Measurements from ENCODE around the gene SEPTIN8. TPM values are rescaled to one million over a fixed set of nuclear protein-coding genes. Genes with fewer than 3 reads are reported as not detected.

The SEPTIN8 gene
- total and polyA plus RNA-seq, 2 of the 13 experiments (the other 11 are each of a cell fraction or from before 2014, with no cell fraction given), result 41.4 to 49.9 TPM

DNA sequence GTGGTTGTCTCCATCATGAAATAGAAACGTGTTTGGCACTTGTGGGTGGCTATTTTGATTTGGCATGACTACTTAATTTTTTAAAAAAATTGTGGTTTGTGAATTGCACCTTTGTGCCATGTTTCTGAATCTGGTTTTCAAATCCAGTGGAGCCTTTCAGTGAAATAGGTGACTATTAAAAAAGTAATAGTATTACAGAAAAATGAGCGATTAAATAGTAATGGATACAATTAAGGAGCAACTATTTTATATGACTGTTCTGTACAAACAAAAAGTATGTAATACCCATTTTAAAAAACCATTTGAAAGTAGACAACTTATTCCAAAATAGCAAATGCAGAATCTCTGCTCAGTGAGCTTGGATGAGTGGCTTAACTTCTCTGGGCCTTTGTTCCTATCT, 39.0 kb upstream of the SEPTIN8 start (continued):
- TF ChIP-seq, protein P1, sequence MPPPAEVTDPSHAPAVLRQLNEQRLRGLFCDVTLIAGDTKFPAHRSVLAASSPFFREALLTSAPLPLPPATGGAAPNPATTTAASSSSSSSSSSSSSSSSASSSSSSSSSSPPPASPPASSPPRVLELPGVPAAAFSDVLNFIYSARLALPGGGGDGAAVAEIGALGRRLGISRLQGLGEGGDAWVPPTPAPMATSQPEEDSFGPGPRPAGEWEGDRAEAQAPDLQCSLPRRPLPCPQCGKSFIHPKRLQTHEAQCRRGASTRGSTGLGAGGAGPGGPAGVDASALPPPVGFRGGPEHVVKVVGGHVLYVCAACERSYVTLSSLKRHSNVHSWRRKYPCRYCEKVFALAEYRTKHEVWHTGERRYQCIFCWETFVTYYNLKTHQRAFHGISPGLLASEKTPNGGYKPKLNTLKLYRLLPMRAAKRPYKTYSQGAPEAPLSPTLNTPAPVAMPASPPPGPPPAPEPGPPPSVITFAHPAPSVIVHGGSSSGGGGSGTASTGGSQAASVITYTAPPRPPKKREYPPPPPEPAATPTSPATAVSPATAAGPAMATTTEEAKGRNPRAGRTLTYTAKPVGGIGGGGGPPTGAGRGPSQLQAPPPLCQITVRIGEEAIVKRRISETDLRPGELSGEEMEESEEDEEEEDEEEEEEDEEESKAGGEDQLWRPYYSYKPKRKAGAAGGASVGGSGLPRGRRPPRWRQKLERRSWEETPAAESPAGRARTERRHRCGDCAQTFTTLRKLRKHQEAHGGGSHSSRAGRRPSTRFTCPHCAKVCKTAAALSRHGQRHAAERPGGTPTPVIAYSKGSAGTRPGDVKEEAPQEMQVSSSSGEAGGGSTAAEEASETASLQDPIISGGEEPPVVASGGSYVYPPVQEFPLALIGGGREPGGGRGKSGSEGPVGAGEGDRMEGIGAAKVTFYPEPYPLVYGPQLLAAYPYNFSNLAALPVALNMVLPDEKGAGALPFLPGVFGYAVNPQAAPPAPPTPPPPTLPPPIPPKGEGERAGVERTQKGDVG (CRISPR knock-in tag; IDR thresholded peaks at IDR 0.05; ENCODE audit: borderline replicate concordance), result no peak
- no peak for TF ChIP-seq SAP130 (CRISPR knock-in tag; IDR thresholded peaks at IDR 0.05; ENCODE audit: low read depth)
- TF ChIP-seq HES4 (CRISPR knock-in tag; IDR thresholded peaks at IDR 0.05; ENCODE audit: borderline replicate concordance), result no peak
- TF ChIP-seq ZNF562 (CRISPR knock-in tag; IDR thresholded peaks at IDR 0.05; ENCODE audit: borderline replicate concordance), result no peak
- TF ChIP-seq ZNF546 (CRISPR knock-in tag; conservative IDR thresholded peaks at IDR 0.05), result no peak
- TF ChIP-seq ZSCAN22 (CRISPR knock-in tag; IDR thresholded peaks at IDR 0.05), result no peak
- no peak for TF ChIP-seq ZNF296 (CRISPR knock-in tag; conservative IDR thresholded peaks at IDR 0.05)
- TF ChIP-seq ZFP62 (CRISPR knock-in tag; IDR thresholded peaks at IDR 0.05), result no peak

DNA sequence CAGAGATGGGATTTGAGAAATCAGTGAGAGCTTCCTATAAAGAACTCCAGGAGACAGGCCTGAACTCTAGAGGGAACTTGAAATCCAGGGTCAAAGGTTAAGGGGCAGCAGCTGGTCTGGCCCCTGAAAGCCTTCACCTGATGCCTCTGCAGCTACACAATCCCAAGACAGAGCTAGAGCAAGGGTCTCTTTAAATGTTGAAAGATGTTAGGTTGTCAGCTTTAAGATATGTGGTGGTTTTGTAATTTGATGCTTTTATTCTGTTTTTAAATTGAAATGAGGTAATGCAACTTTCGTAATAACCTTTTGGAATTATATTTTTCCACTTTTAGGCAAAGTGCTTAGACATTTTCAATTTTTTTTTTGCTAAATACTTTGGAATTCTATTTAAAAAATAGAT, 38.4 kb upstream of the SEPTIN8 start:
- DNase-seq (ENCODE audit: low spot score), result no peak
- Histone ChIP-seq H3K36me3 (replicated peaks in 1 of 2; ENCODE audit: control insufficient read depth in 1 of 2, insufficient read depth in 2 of 2, low read length in 2 of 2) (no peaks in the 10 kb centered on the region), H4K20me1 (ENCODE audit: insufficient read depth, low read length) (no peaks in the 10 kb centered on the region), H3K27me3 (ENCODE audit: control insufficient read depth in 1 of 2, insufficient read depth in 2 of 2, low read length in 2 of 2) (no peaks in the 10 kb centered on the region), H3K79me2 (ENCODE audit: insufficient read depth, low read length) (no peaks in the 10 kb centered on the region), H3K4me2 (ENCODE audit: low read depth, low read length) (no peak overlapping the region), H3K4me1 (ENCODE audit: insufficient read depth, low read length) (peaks cover 58% of the 10 kb centered on the region), H3K27ac (ENCODE audit: extremely low read length, insufficient read depth, low read length) (peak overlapping the region; percentile 12), H3K9me3 (ENCODE audit: low read length) (no peaks in the 10 kb centered on the region), H3K9ac (ENCODE audit: insufficient read depth, low read depth, low read length) (no peak overlapping the region), H2AFZ (ENCODE audit: low read length) (no peak overlapping the region), H3K4me3 (replicated peaks in 1 of 3; ENCODE audit: insufficient read depth in 1 of 3, low read depth in 2 of 3, low read length in 3 of 3) (no peak overlapping the region; a peak in 1 of 6 replicates)
- FAIRE-seq, result no peak
- TF ChIP-seq, protein P2, sequence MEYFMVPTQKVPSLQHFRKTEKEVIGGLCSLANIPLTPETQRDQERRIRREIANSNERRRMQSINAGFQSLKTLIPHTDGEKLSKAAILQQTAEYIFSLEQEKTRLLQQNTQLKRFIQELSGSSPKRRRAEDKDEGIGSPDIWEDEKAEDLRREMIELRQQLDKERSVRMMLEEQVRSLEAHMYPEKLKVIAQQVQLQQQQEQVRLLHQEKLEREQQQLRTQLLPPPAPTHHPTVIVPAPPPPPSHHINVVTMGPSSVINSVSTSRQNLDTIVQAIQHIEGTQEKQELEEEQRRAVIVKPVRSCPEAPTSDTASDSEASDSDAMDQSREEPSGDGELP (IDR thresholded peaks at IDR 0.05; ENCODE audit: borderline replicate concordance, low read depth), result peak; percentile 42
- TF ChIP-seq NR2F6 (IDR thresholded peaks at IDR 0.05) (peak; percentile 81), NR2F6 (CRISPR knock-in tag; IDR thresholded peaks at IDR 0.05) (peak; percentile 56), KDM3A (CRISPR knock-in tag; IDR thresholded peaks at IDR 0.05; ENCODE audit: low read depth) (no peak), ZNF382 (CRISPR knock-in tag; IDR thresholded peaks at IDR 0.05; ENCODE audit: borderline replicate concordance) (no peak), NR2C2 (CRISPR knock-in tag; IDR thresholded peaks at IDR 0.05; ENCODE audit: borderline replicate concordance) (peak; percentile 60; the same call in 1 of the 2 replicates), HNF4A (CRISPR knock-in tag; IDR thresholded peaks at IDR 0.05) (peak; percentile 32; the same call in 1 of the 2 replicates)
- CTCF ChIA-PET (ENCODE audit: low intra/inter-chr PET ratio, low total read pairs), result no interaction called here
- BruUV-seq (replicated peaks), result no TSS peak
- ATAC-seq, result no peak
- intact Hi-C loops (cut with micrococcal nuclease; ENCODE audit: unreplicated experiment) (no loop called here), in situ Hi-C loops (cut with HindIII; ENCODE audit: extremely low pct_ligation_motif_present, low pct_unique_long_range_greater_than_20kb) (loop anchor here (5.0 kb wide), 1 partner anchor 43 kb away; no protein-coding TSS in a partner anchor)
- 88% methylated on average over 1 of the region's 1 CpG for WGBS (ENCODE audit: low lambda C conversion rate)
- POLR2A ChIA-PET, result interaction anchor here (1.1 to 1.5 kb wide), 2 partner anchors 8 to 24 kb away, joined by 3 to 5 read pairs; no protein-coding TSS in a partner anchor

Measured in HepG2 (cell line).